GM10248 (cell line): ENCODE measurements around the gene ANKRD29.

Source experiments
- CTCF ChIA-PET: fragments of 300-600 bp; sonication (Branson Sonifier 250); formaldehyde crosslinking; extraction: SDS; loops from one replicate; lab custom pipeline; 2021; ENCODE audit warnings: antibody characterized with exemption; lab: Yijun Ruan, JAX
- POLR2A ChIA-PET: fragments of 350-650 bp; sonication (Branson Sonifier 250); formaldehyde crosslinking; extraction: SDS; loops from one replicate; lab custom pipeline; 2020; ENCODE audit warnings: antibody characterized with exemption; lab: Yijun Ruan, JAX
- DNase-seq: peaks from one replicate; pipeline ENCODE4 v3.0.0; 2012; ENCODE audit errors: extremely low spot score
- TF ChIP-seq, protein P1 (sequence below): IDR thresholded peaks from 2 replicates; pipeline ENCODE4 v1.5.1; 2012; ENCODE audit warnings: mild to moderate bottlenecking, low read depth; ENCODE audit errors: extremely low read depth, missing control alignments, control extremely low read depth

ANKRD29 gene

DNA sequence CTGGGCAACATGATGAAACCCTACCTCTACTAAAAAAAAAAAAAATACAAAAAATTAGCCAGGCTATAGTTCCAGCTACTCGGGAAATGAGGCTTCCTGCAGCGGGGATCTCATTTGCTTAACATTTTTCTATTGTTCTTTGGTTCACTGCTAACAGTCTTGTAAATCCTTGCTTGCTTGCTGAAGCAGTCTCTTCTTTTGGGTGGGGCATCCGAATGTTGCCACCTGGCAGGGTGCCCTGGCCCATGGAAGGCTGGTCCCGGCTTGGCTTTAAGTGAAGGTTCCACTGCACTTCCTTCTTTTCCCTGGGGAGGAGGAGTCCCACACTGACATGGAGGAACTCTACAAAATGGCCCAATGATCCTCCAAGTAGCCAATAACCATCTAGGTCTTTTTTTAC, 6.0 kb upstream of the ANKRD29 start:
- TF ChIP-seq, protein P1, sequence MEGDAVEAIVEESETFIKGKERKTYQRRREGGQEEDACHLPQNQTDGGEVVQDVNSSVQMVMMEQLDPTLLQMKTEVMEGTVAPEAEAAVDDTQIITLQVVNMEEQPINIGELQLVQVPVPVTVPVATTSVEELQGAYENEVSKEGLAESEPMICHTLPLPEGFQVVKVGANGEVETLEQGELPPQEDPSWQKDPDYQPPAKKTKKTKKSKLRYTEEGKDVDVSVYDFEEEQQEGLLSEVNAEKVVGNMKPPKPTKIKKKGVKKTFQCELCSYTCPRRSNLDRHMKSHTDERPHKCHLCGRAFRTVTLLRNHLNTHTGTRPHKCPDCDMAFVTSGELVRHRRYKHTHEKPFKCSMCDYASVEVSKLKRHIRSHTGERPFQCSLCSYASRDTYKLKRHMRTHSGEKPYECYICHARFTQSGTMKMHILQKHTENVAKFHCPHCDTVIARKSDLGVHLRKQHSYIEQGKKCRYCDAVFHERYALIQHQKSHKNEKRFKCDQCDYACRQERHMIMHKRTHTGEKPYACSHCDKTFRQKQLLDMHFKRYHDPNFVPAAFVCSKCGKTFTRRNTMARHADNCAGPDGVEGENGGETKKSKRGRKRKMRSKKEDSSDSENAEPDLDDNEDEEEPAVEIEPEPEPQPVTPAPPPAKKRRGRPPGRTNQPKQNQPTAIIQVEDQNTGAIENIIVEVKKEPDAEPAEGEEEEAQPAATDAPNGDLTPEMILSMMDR = no peak
- ChIA-PET CTCF (no interaction called here), POLR2A (no interaction called here)
- no peak for DNase-seq

DNA sequence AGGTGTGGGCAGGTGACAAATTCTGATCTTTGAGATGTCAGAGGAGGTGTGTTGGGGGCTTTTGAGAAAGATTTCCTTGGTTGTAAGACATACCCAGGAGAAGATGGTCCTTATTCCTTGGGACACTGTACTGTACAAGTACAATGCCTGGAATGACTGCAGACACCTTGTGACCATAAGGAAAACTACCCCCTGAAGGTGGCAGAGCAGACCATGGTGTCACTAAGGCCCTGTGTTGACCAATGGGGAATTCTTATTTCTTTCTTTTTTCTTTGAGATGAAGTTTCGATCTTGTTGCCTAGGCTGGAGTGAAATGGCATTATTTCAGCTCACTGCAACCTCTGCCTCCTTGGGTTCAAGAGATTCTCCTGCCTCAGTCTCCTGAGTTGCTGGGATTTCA, 4.4 kb upstream of the ANKRD29 start:
- ChIA-PET CTCF (interaction anchor here (1.4 to 1.8 kb wide), 2 partner anchors 15 to 36 kb away, joined by 3 to 4 read pairs; no protein-coding TSS in a partner anchor), POLR2A (no interaction called here)
- TF ChIP-seq, protein P1 = peak; percentile 19
- DNase-seq = no peak

- TF ChIP-seq, protein P1 = no peak
- ChIA-PET POLR2A (no interaction called here), CTCF (interaction anchor here (0.9 to 2.1 kb wide), 5 partner anchors 10 to 35 kb away, joined by 3 to 6 read pairs (median 3); no protein-coding TSS in a partner anchor)
- DNase-seq = no peak
Observed at GRCh38 chr18:23664674-23665073, 2.0 kb upstream of the ANKRD29 start.

GRCh38 chr18:23661735-23662308, 889 bp downstream of the ANKRD29 start:
- TF ChIP-seq, protein P1 = no peak
- ChIA-PET CTCF (no interaction called here), POLR2A (no interaction called here)
- DNase-seq = no peak

DNA sequence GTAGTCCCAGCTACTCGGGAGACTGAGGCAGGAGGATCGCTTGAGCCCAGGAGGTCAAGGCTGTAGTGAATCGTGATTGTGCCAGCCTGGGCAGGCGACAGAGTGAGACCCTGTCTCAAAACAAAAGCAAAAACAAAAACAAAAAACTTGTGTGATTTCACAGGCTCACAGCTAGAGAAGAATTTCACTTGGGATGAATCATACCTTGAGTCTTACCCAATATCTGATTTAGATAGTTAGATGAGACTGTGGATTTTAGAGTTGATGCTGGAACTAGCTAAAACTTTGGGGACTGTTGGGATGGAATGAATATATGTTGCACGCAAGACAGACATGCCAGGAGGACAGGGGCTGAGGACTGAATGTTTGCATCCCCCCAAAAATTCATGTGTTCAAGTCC, 4.4 kb downstream of the ANKRD29 start:
- CTCF ChIA-PET = no interaction called here
- TF ChIP-seq, protein P1 = no peak
- DNase-seq = no peak
- POLR2A ChIA-PET = no interaction called here

DNA sequence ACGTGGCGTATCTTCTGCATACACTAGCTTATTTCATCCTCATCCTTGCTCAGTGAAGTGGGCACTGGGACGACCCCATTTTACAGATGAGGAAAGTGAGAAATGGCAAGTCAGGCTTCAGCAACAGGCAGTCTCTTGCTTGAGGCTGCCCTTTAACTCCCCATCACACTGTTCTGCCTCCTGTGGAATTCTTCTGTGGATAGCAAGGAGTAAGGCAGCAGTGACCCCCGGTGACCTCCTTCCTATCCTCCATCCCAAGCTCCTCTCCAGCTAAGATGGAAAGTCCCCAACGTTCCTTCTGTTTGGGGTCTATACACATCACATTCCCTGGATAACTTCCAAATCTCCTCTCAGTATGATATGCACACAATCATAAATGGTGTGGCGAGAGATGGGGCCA, 10.5 kb downstream of the ANKRD29 start:
- POLR2A ChIA-PET = no interaction called here
- CTCF ChIA-PET = interaction anchor here (1.2 to 1.7 kb wide), 3 partner anchors 11 to 30 kb away, joined by 3 to 6 read pairs (median 4); no protein-coding TSS in a partner anchor
- TF ChIP-seq, protein P1 = no peak
- no peak for DNase-seq
